Neural progenitor cell (in vitro differentiated cells): ENCODE data around the gene ZCCHC3.

Experiments used
- CTCF ChIP-seq: fragments of 200-600 bp; sonication (generic); IDR thresholded peaks from 2 replicates; pipeline ENCODE4 v1.5.1; 2017; ENCODE audit warnings: antibody characterized with exemption, mild to moderate bottlenecking
- EZH2 ChIP-seq: fragments of 200-600 bp; sonication (generic); IDR thresholded peaks from 2 replicates; pipeline ENCODE4 v1.6.1; 2017; ENCODE audit warnings: antibody characterized with exemption, mild to moderate bottlenecking, moderate library complexity
- EZH2phosphoT487 ChIP-seq: fragments of 200-600 bp; sonication (generic); IDR thresholded peaks from 2 replicates; pipeline ENCODE4 v1.6.1; 2017; ENCODE audit warnings: antibody characterized with exemption

- TF ChIP-seq CTCF (no peak), EZH2 (no peak), EZH2phosphoT487 (no peak)
Observed at GRCh38 chr20:294602-295001, 2.8 kb upstream of the ZCCHC3 start.
